Spleen (tissue), 7 donors: Measurements from ENCODE around the gene MON2.

Experiments
- POLR2A ChIP-seq, 3 donors: fragments of 450-650 bp; IDR thresholded peaks; one replicate each; pipeline ENCODE4 v1.5.1; 2017; ENCODE audit warnings: antibody characterized with exemption in 3 of 3, mild to moderate bottlenecking in 1 of 3
- POLR2AphosphoS5 ChIP-seq, 3 donors: sonication (generic); formaldehyde crosslinking; IDR thresholded peaks; one replicate each; pipeline ENCODE4 v1.5.1; 2017; ENCODE audit warnings: antibody characterized with exemption in 3 of 3
- TF ChIP-seq, protein P1 (sequence below), 11 experiments: fragments of 200-600 bp in 7 of 11; fragments of 450-650 bp in 4 of 11; sonication (generic) in 4 of 11; IDR thresholded peaks in 8 of 11; conservative IDR thresholded peaks in 3 of 11; 1 replicate in 7 of 11; 2 replicates in 4 of 11; pipeline versions ENCODE4 v1.4.0 to v1.8.0; 2016 to 2021; ENCODE audit warnings: antibody characterized with exemption in 11 of 11, inconsistent platforms in 4 of 11, mild to moderate bottlenecking in 1 of 11
- donor health status: DM: no; HTN: no; CAD: no; lungs with moderate emphysema.
- donor health status: DM: no; HTN: no; CAD: no.
- donor health status: DM: no; HTN: no; CAD: no.

- TF ChIP-seq POLR2A (IDR thresholded peaks at IDR 0.05) (no peak), POLR2AphosphoS5 (IDR thresholded peaks at IDR 0.05) (no peak)
- TF ChIP-seq, protein P1, sequence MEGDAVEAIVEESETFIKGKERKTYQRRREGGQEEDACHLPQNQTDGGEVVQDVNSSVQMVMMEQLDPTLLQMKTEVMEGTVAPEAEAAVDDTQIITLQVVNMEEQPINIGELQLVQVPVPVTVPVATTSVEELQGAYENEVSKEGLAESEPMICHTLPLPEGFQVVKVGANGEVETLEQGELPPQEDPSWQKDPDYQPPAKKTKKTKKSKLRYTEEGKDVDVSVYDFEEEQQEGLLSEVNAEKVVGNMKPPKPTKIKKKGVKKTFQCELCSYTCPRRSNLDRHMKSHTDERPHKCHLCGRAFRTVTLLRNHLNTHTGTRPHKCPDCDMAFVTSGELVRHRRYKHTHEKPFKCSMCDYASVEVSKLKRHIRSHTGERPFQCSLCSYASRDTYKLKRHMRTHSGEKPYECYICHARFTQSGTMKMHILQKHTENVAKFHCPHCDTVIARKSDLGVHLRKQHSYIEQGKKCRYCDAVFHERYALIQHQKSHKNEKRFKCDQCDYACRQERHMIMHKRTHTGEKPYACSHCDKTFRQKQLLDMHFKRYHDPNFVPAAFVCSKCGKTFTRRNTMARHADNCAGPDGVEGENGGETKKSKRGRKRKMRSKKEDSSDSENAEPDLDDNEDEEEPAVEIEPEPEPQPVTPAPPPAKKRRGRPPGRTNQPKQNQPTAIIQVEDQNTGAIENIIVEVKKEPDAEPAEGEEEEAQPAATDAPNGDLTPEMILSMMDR (IDR thresholded peaks at IDR 0.05 in 8 of 11, conservative IDR thresholded peaks at IDR 0.05 in 3 of 11), result no peak
Measured at GRCh38 chr12:62621101-62621638, 154.5 kb downstream of the MON2 start.
